HepG2 (cell line): Measurements from ENCODE around the gene NEURL3. TPM values are rescaled to one million over a fixed set of nuclear protein-coding genes. Genes with fewer than 3 reads are reported as not detected.

ENCODE experiments used
- AHR ChIP-seq: IDR thresholded peaks from 2 replicates; pipeline ENCODE4 v1.6.1; 2018; ENCODE audit warnings: missing genetic modification reagents, missing compliant biosample characterization
- CCAR2 ChIP-seq: fragments of 200-400 bp; formaldehyde crosslinking; optimal IDR thresholded peaks from 2 replicates; pipeline ENCODE3; 2018; ENCODE audit warnings: low read depth, mild to moderate bottlenecking, low read length, moderate library complexity
- FUBP1 ChIP-seq: sonication (generic); formaldehyde crosslinking; IDR thresholded peaks from 2 replicates; pipeline ENCODE4 v1.5.1; 2020; ENCODE audit warnings: missing genetic modification reagents, mild to moderate bottlenecking, borderline replicate concordance
- HIVEP1 ChIP-seq: sonication (generic); formaldehyde crosslinking; IDR thresholded peaks from 2 replicates; pipeline ENCODE4 v1.4.0; 2020; ENCODE audit warnings: mild to moderate bottlenecking, missing genetic modification reagents
- HOXD1 ChIP-seq: sonication (generic); formaldehyde crosslinking; IDR thresholded peaks from 2 replicates; pipeline ENCODE4 v1.5.0; 2020; ENCODE audit warnings: missing genetic modification reagents
- JUND ChIP-seq: sonication (generic); formaldehyde crosslinking; IDR thresholded peaks from 2 replicates; pipeline ENCODE4 v1.8.0; 2022; ENCODE audit warnings: mild to moderate bottlenecking, missing genetic modification reagents
- MYNN ChIP-seq: sonication (generic); formaldehyde crosslinking; IDR thresholded peaks from 2 replicates; pipeline ENCODE4 v1.4.0; 2020; ENCODE audit warnings: mild to moderate bottlenecking, low read depth, missing genetic modification reagents
- SMARCE1 ChIP-seq: fragments of 450-650 bp; IDR thresholded peaks from 2 replicates; pipeline ENCODE4 v1.6.1; 2017; ENCODE audit warnings: borderline replicate concordance
- ZNF20 ChIP-seq: sonication (generic); formaldehyde crosslinking; IDR thresholded peaks from 2 replicates; pipeline ENCODE4 v1.4.0; 2020; ENCODE audit warnings: mild to moderate bottlenecking, moderate library complexity, missing genetic modification reagents
- ZNF333 ChIP-seq: sonication (generic); formaldehyde crosslinking; IDR thresholded peaks from 2 replicates; pipeline ENCODE4 v1.4.0; 2020; ENCODE audit warnings: mild to moderate bottlenecking, missing genetic modification reagents, borderline replicate concordance
- ZNF569 ChIP-seq: sonication (generic); formaldehyde crosslinking; IDR thresholded peaks from 2 replicates; pipeline ENCODE4 v1.5.0; 2020; ENCODE audit warnings: mild to moderate bottlenecking, missing genetic modification reagents, moderate library complexity, borderline replicate concordance
- ZNF660 ChIP-seq: sonication (generic); formaldehyde crosslinking; IDR thresholded peaks from 2 replicates; pipeline ENCODE4 v1.5.1; 2020; ENCODE audit warnings: mild to moderate bottlenecking, low read depth, missing genetic modification reagents, borderline replicate concordance
- ZNF670 ChIP-seq: sonication (generic); formaldehyde crosslinking; IDR thresholded peaks from 2 replicates; pipeline ENCODE4 v1.8.0; 2022; ENCODE audit warnings: mild to moderate bottlenecking, missing genetic modification reagents, borderline replicate concordance
- ZNF687 ChIP-seq: sonication (generic); formaldehyde crosslinking; IDR thresholded peaks from 2 replicates; pipeline ENCODE4 v1.5.1; 2020; ENCODE audit warnings: mild to moderate bottlenecking, missing genetic modification reagents, moderate library complexity
- ZNF776 ChIP-seq: sonication (generic); formaldehyde crosslinking; IDR thresholded peaks from 2 replicates; pipeline ENCODE4 v1.4.0; 2020; ENCODE audit warnings: mild to moderate bottlenecking, missing genetic modification reagents
- ZNF800 ChIP-seq: sonication (generic); formaldehyde crosslinking; IDR thresholded peaks from 2 replicates; pipeline ENCODE4 v1.4.0; 2020; ENCODE audit warnings: missing genetic modification reagents
- polyA plus RNA-seq, 8 experiments: library from polyadenylated mRNA; depleted of rRNA in 3 of 8; stranded (reverse) in 7 of 8; unstranded in 1 of 8; fragments of >200 nt; fragmentation: Illumina TruSeq in 4 of 8; extraction: Trizol in 4 of 8; gene quantifications; 2 replicates each; pipeline versions ENCODE4 v1.2.1 to v1.2.3, GENCODE V29; 2011 to 2016; ENCODE audit warnings: low read depth in 4 of 8, missing spikeins in 1 of 8, mixed read lengths in 1 of 8; ENCODE audit not compliant: insufficient read depth in 1 of 8
- total RNA-seq, 5 experiments: library from RNA; depleted of rRNA; stranded (reverse); fragments of >200 nt; fragmentation: Illumina TruSeq; extraction: Trizol; gene quantifications; 2 replicates each; pipeline ENCODE4 v1.2.3, GENCODE V29; 2016; ENCODE audit warnings: low read depth in 1 of 5
- TF ChIP-seq, protein P1 (sequence below): sonication (generic); formaldehyde crosslinking; IDR thresholded peaks from 2 replicates; pipeline ENCODE4 v1.4.0; 2020; ENCODE audit warnings: mild to moderate bottlenecking, missing genetic modification reagents
- TF ChIP-seq, protein P2 (sequence below): sonication (generic); formaldehyde crosslinking; IDR thresholded peaks from 2 replicates; pipeline ENCODE4 v1.4.0; 2020; ENCODE audit warnings: mild to moderate bottlenecking, missing genetic modification reagents, borderline replicate concordance

Gene NEURL3
- total and polyA plus RNA-seq, 2 of the 13 experiments (the other 11 are each of a cell fraction or from before 2014, with no cell fraction given), result 0.16 to 1.2 TPM

DNA sequence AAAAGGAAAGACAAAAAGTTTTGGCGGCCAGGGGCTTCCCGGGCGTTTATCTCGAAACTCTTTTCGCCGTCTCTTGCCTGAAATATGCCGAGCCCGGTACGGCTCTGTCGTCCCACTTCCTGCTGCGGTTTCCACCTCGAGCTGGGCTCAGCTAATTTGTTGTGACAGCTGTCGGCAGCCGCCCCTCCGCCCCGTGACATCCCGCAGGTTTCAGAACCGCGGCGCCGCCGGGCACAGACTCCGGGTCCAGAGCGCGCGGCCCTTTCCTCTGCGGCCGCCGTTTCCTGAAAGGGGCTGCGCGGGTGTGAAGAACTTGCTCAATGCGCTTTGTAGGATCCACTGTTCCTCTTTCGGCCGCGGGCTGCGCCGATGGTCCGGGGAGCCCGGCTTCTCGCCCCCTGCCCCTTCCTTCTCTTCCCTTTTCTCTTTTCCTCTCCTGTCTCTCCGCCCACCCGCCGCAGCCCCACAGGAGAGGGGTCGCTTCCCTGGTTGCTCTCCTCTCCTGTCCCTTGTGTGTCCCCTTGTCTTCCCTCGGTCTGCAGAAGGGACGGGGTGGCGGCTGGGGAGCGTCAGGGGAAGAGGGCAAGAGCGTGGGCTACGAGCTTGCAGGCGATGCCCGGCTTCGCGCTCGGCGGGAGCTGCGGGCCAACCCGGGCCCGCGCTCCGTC lies 32.0 kb upstream of the NEURL3 start (continued):
- TF ChIP-seq ZNF687 (CRISPR knock-in tag) (peak; percentile 80), FUBP1 (CRISPR knock-in tag) (no peak), HIVEP1 (CRISPR knock-in tag) (no peak), HOXD1 (no peak), AHR (CRISPR knock-in tag) (no peak), ZNF776 (CRISPR knock-in tag) (no peak; the same call in 1 of the 2 replicates), JUND (CRISPR knock-in tag) (no peak), MYNN (CRISPR knock-in tag) (no peak), ZNF20 (CRISPR knock-in tag) (no peak), ZNF670 (no peak), ZNF333 (no peak), SMARCE1 (no peak), ZNF800 (CRISPR knock-in tag) (peak; percentile 63; the same call in 1 of the 2 replicates), ZNF660 (CRISPR knock-in tag) (no peak), CCAR2 (no peak), ZNF569 (CRISPR knock-in tag) (no peak)
- TF ChIP-seq, protein P1, sequence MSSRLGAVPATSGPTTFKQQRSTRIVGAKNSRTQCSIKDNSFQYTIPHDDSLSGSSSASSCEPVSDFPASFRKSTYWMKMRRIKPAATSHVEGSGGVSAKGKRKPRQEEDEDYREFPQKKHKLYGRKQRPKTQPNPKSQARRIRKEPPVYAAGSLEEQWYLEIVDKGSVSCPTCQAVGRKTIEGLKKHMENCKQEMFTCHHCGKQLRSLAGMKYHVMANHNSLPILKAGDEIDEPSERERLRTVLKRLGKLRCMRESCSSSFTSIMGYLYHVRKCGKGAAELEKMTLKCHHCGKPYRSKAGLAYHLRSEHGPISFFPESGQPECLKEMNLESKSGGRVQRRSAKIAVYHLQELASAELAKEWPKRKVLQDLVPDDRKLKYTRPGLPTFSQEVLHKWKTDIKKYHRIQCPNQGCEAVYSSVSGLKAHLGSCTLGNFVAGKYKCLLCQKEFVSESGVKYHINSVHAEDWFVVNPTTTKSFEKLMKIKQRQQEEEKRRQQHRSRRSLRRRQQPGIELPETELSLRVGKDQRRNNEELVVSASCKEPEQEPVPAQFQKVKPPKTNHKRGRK (CRISPR knock-in tag), result no peak
- TF ChIP-seq, protein P2, sequence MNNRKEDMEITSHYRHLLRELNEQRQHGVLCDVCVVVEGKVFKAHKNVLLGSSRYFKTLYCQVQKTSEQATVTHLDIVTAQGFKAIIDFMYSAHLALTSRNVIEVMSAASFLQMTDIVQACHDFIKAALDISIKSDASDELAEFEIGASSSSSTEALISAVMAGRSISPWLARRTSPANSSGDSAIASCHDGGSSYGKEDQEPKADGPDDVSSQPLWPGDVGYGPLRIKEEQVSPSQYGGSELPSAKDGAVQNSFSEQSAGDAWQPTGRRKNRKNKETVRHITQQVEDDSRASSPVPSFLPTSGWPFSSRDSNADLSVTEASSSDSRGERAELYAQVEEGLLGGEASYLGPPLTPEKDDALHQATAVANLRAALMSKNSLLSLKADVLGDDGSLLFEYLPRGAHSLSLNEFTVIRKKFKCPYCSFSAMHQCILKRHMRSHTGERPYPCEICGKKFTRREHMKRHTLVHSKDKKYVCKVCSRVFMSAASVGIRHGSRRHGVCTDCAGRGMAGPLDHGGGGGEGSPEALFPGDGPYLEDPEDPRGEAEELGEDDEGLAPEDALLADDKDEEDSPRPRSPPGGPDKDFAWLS, result no peak
